ENCODE data around the gene FAR1. TPM values are rescaled to one million over a fixed set of nuclear protein-coding genes. Genes with fewer than 3 reads are reported as not detected.

The FAR1 gene
- total RNA-seq, 3 donors from 2014 or later: 46.1 to 79.6 (median 49.2) TPM

- Histone ChIP-seq H3K4me1 (no peaks in the 10 kb centered on the region), H3K36me3 (no peaks in the 10 kb centered on the region), H3K27me3 (no peaks in the 10 kb centered on the region), H3K27ac (no peak overlapping the region), H3K9me3 (no peaks in the 10 kb centered on the region), H3K4me3 (no peak overlapping the region)
- intact Hi-C loops (cut with DNase I; ENCODE audit: low total_unique reads): loop anchor here (10.0 kb wide), 1 partner anchor 469 kb away; no protein-coding TSS in a partner anchor
- no peak for DNase-seq (ENCODE audit: low spot score in 2 of 2)
- TF ChIP-seq POLR2AphosphoS5 (IDR thresholded peaks at IDR 0.05) (no peak), POLR2A (IDR thresholded peaks at IDR 0.05) (no peak), CTCF (IDR thresholded peaks at IDR 0.05) (peak in 1 of 3 donors; percentile 10)
These were observed 107.8 kb downstream of the FAR1 start for GRCh38 chr11:13776134-13776815.

DNA sequence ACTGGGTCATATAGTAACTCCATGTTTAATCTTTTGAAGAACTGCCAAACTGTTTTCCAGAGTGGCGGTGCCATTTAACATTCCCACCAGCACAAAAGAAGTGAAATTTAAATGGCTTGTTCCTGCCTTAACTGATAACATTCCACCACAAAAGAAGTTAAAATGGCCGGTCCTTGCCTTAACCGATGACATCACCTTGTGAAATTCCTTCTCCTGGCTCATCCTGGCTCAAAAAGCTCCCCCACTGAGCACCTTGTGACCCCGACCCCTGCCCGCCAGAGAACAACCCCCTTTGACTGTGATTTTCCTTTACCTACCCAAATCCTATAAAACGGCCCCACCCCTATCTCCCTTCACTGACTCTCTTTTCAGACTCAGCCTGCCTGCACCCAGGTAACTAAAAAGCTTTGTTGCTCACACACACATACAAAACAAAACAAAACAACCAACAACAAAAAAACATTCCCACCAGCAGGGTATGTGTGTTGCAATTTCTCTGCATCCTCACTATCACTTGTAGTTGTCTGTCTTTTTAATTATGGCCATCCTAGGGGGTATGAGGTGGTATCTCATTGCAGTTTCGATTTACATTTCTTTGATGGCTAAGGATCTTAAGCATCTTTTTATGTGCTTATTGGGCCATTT lies 109.0 kb downstream of the FAR1 start:
- intact Hi-C loops (cut with DNase I; ENCODE audit: low total_unique reads): loop anchor here (10.0 kb wide), 1 partner anchor 467 kb away; no protein-coding TSS in a partner anchor

DNA sequence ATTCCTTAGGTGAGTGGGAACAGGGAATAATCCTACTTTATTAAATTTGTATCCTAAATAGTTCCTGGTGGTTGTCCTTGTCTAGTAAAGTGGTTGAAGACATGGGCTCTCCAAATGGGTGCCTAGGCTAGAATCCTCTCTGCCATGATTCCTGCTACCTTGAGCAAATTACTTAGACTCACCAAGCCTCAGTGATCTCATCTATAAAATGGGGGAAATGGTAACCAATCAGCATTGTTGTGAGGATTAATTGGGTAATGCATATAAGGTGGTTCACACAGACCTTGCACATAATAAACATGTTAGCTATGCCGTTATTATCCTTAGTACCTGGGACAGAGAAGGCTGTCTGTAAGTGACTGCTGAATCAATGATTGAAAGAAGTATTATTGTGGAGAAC lies 109.9 kb downstream of the FAR1 start:
- H3K9me3 ChIP-seq: no peaks in the 10 kb centered on the region
- H3K27me3 ChIP-seq: no peaks in the 10 kb centered on the region
- TF ChIP-seq POLR2AphosphoS5 (IDR thresholded peaks at IDR 0.05) (no peak), CTCF (IDR thresholded peaks at IDR 0.05) (no peak), POLR2A (IDR thresholded peaks at IDR 0.05) (no peak)
- no peaks in the 10 kb centered on the region for H3K4me1 ChIP-seq
- no peak overlapping the region for H3K4me3 ChIP-seq
- no peaks in the 10 kb centered on the region for H3K36me3 ChIP-seq
- no peak overlapping the region for H3K27ac ChIP-seq
- DNase-seq (ENCODE audit: low spot score in 2 of 2): no peak
- intact Hi-C loops (cut with DNase I; ENCODE audit: low total_unique reads): loop anchor here (10.0 kb wide), 1 partner anchor 466 kb away; no protein-coding TSS in a partner anchor

More for the DNA sequence above, 109.0 kb downstream of the FAR1 start:
- Histone ChIP-seq H3K27ac (no peak overlapping the region), H3K4me3 (no peak overlapping the region), H3K27me3 (no peaks in the 10 kb centered on the region), H3K4me1 (no peaks in the 10 kb centered on the region), H3K9me3 (no peaks in the 10 kb centered on the region), H3K36me3 (no peaks in the 10 kb centered on the region)
- DNase-seq (ENCODE audit: low spot score in 2 of 2): no peak
- TF ChIP-seq POLR2AphosphoS5 (IDR thresholded peaks at IDR 0.05): no peak
- no peak for TF ChIP-seq CTCF (IDR thresholded peaks at IDR 0.05)

DNA sequence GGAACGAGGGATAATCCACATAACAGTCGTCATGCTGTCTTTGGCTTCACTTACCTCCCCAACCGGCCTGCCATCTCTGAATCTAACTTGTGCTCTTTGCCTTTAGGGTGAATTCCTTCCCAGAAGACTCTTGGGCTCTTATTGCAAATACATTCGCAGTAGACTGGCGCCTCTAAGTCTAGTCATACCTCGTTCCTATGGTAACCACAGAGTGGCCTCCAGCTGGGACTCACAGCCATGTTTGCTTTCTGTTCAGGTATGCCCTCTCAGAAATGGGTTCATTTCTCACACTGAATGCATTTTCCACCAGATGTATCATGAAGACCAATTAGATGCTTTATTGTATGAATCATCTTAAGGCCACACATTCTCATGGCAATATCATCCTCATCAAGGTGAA lies 112.7 kb downstream of the FAR1 start:
- no peak for DNase-seq (ENCODE audit: low spot score in 2 of 2)
- Histone ChIP-seq H3K9me3 (no peaks in the 10 kb centered on the region), H3K27me3 (no peaks in the 10 kb centered on the region), H3K4me3 (no peak overlapping the region), H3K36me3 (no peaks in the 10 kb centered on the region), H3K27ac (no peak overlapping the region), H3K4me1 (no peaks in the 10 kb centered on the region)
- no peak for TF ChIP-seq POLR2AphosphoS5 (IDR thresholded peaks at IDR 0.05)
- no peak for TF ChIP-seq POLR2A (IDR thresholded peaks at IDR 0.05)
- TF ChIP-seq CTCF (IDR thresholded peaks at IDR 0.05): no peak
- intact Hi-C loops (cut with DNase I; ENCODE audit: low total_unique reads): no loop called here

Other genes with a start within 250 kb of the FAR1 start
- 10 to 100 TPM; 29.3 to 40.4 (median 32.1) TPM for gene BTBD10, start 205.4 kb upstream of the FAR1 start, total RNA-seq
- gene PTH, start 172.7 kb upstream of the FAR1 start, total RNA-seq: not detected